H1 (cell line): ENCODE data around the gene PRIMA1. TPM values are rescaled to one million over a fixed set of nuclear protein-coding genes. Genes with fewer than 3 reads are reported as not detected.

ENCODE experiments used
- CTCF ChIA-PET: fragments of 300-600 bp; sonication (Branson Sonifier 250); formaldehyde crosslinking; loops from one replicate; lab custom pipeline; 2021; ENCODE audit not compliant: partially characterized antibody; lab: Charles Lee
- POLR2A ChIA-PET: fragments of 300-600 bp; sonication (Branson Sonifier 250); formaldehyde crosslinking; loops from one replicate; lab custom pipeline; 2021; ENCODE audit warnings: inconsistent platforms; ENCODE audit not compliant: partially characterized antibody; lab: Charles Lee
- DNase-seq, 2 experiments: peaks; one replicate each; pipeline versions ENCODE4 v3.0.0 to v3.0.0-alpha.2; 2010 to 2022; ENCODE audit warnings: low spot score in 2 of 2, low read depth in 1 of 2, mixed read lengths in 1 of 2
- FAIRE-seq: peaks from 2 replicates; lab custom pipeline; 2011; peaks lifted over from hg19 to GRCh38; lab: Jason Lieb, UNC
- H2AFZ ChIP-seq: 2 replicates; pipeline ENCODE4 v1.8.1; 2012; ENCODE audit warnings: low read length, inconsistent platforms
- H2AK5ac ChIP-seq: 2 replicates; pipeline ENCODE4 v1.6.1; 2013; ENCODE audit warnings: low read depth, low read length
- H2BK120ac ChIP-seq: replicated peaks from 2 replicates; pipeline ENCODE3; 2013; ENCODE audit warnings: low read depth, low read length, inconsistent platforms
- H2BK12ac ChIP-seq: 2 replicates; pipeline ENCODE4 v1.6.1; 2013; ENCODE audit warnings: low read depth, low read length
- H2BK15ac ChIP-seq: 2 replicates; pipeline ENCODE4 v1.6.1; 2013; ENCODE audit warnings: low read length
- H2BK20ac ChIP-seq: 2 replicates; pipeline ENCODE4 v1.6.1; 2013; ENCODE audit warnings: low read length
- H2BK5ac ChIP-seq: 2 replicates; pipeline ENCODE4 v1.6.1; 2013; ENCODE audit warnings: low read depth, low read length
- H3K14ac ChIP-seq: 2 replicates; pipeline ENCODE4 v1.6.1; 2013; ENCODE audit warnings: inconsistent platforms; ENCODE audit not compliant: insufficient read length
- H3K18ac ChIP-seq: 2 replicates; pipeline ENCODE4 v1.6.1; 2013; ENCODE audit warnings: low read length; ENCODE audit errors: extremely low read depth
- H3K23ac ChIP-seq: 2 replicates; pipeline ENCODE4 v1.6.1; 2013; ENCODE audit warnings: inconsistent platforms; ENCODE audit not compliant: insufficient read length
- H3K23me2 ChIP-seq: 2 replicates; pipeline ENCODE4 v1.6.1; 2013; ENCODE audit warnings: low read depth, low read length
- H3K27ac ChIP-seq: 2 replicates; pipeline ENCODE4 v1.6.1; 2011; ENCODE audit warnings: low read depth, low read length, inconsistent platforms
- H3K27me3 ChIP-seq, 4 experiments: replicated peaks in 1 of 4; 1 replicate in 1 of 4; 2 replicates in 3 of 4; pipeline versions ENCODE4 v1.6.1 to v1.8.1; 2011 to 2013; ENCODE audit warnings: low read length in 3 of 4, mild to moderate bottlenecking in 3 of 4, inconsistent platforms in 2 of 4, mixed read lengths in 2 of 4, moderate library complexity in 1 of 4; ENCODE audit not compliant: control insufficient read depth in 3 of 4, insufficient read depth in 3 of 4; ENCODE audit errors: extremely low read depth in 1 of 4
- H3K36me3 ChIP-seq, 4 experiments: 2 replicates each; pipeline versions ENCODE4 v1.6.1 to v1.8.1; 2011 to 2013; ENCODE audit warnings: mild to moderate bottlenecking in 4 of 4, low read length in 3 of 4, moderate library complexity in 2 of 4, control low read depth in 1 of 4, inconsistent platforms in 1 of 4; ENCODE audit not compliant: insufficient read depth in 4 of 4, control insufficient read depth in 2 of 4
- H3K4ac ChIP-seq: replicated peaks from 2 replicates; pipeline ENCODE3; 2013; ENCODE audit warnings: low read length, low read depth, mixed read lengths, inconsistent platforms; ENCODE audit not compliant: insufficient read length
- H3K4me1 ChIP-seq, 4 experiments: replicated peaks in 1 of 4; 1 replicate in 1 of 4; 2 replicates in 3 of 4; pipeline versions ENCODE4 v1.6.1 to v1.8.1; 2011 to 2013; ENCODE audit warnings: low read length in 3 of 4, inconsistent platforms in 2 of 4, mixed read lengths in 1 of 4; ENCODE audit not compliant: insufficient read depth in 4 of 4, control insufficient read depth in 3 of 4
- H3K4me2 ChIP-seq, 2 experiments: 2 replicates each; pipeline versions ENCODE4 v1.6.1 to v1.8.1; 2011 to 2013; ENCODE audit warnings: low read depth in 2 of 2, low read length in 2 of 2, control low read depth in 1 of 2, inconsistent platforms in 1 of 2, mild to moderate bottlenecking in 1 of 2; ENCODE audit not compliant: insufficient read depth in 1 of 2
- H3K4me3 ChIP-seq, 4 experiments: fragments of 200-600, 300-600 bp in 1 of 4; sonication (generic), shearing (Covaris generic), sonication (Bioruptor Twin) in 1 of 4; 2 replicates each; pipeline versions ENCODE4 v1.5.1 to v1.8.1; 2011 to 2016; ENCODE audit warnings: low read length in 4 of 4, low read depth in 3 of 4, control low read depth in 2 of 4, inconsistent platforms in 2 of 4, mild to moderate bottlenecking in 2 of 4, mixed read lengths in 1 of 4, moderate library complexity in 1 of 4; ENCODE audit not compliant: insufficient read depth in 2 of 4; ENCODE audit errors: extremely low read depth in 1 of 4
- H3K56ac ChIP-seq: replicated peaks from 2 replicates; pipeline ENCODE3; 2013; ENCODE audit warnings: low read depth, mild to moderate bottlenecking, mixed read lengths, low read length, inconsistent platforms; ENCODE audit not compliant: insufficient read length
- H3K79me1 ChIP-seq: 2 replicates; pipeline ENCODE4 v1.6.1; 2013; ENCODE audit warnings: low read depth, low read length, control low read depth
- H3K79me2 ChIP-seq, 2 experiments: 2 replicates each; pipeline versions ENCODE4 v1.6.1 to v1.8.1; 2012 to 2013; ENCODE audit warnings: low read length in 2 of 2, mild to moderate bottlenecking in 2 of 2, inconsistent platforms in 1 of 2; ENCODE audit not compliant: insufficient read depth in 2 of 2, control insufficient read depth in 1 of 2
- H3K9ac ChIP-seq, 4 experiments: replicated peaks in 1 of 4; 1 replicate in 1 of 4; 2 replicates in 3 of 4; pipeline versions ENCODE4 v1.6.1 to v1.8.1; 2011 to 2013; ENCODE audit warnings: low read depth in 3 of 4, low read length in 3 of 4, control low read depth in 2 of 4, mild to moderate bottlenecking in 2 of 4, moderate library complexity in 2 of 4, inconsistent platforms in 1 of 4; ENCODE audit errors: extremely low read depth in 1 of 4
- H3K9me3 ChIP-seq, 2 experiments: 2 replicates each; pipeline versions ENCODE4 v1.6.1 to v1.8.1; 2012 to 2013; ENCODE audit warnings: mild to moderate bottlenecking in 2 of 2, moderate library complexity in 2 of 2, control low read depth in 1 of 2, inconsistent platforms in 1 of 2, low read depth in 1 of 2, low read length in 1 of 2, mixed read lengths in 1 of 2; ENCODE audit not compliant: insufficient read depth in 2 of 2
- H4K20me1 ChIP-seq, 2 experiments: replicated peaks in 1 of 2; 2 replicates each; pipeline versions ENCODE3 to v1.8.1; 2011 to 2013; ENCODE audit warnings: inconsistent platforms in 2 of 2, low read length in 2 of 2, mild to moderate bottlenecking in 1 of 2; ENCODE audit not compliant: insufficient read depth in 2 of 2, control insufficient read depth in 1 of 2
- H4K5ac ChIP-seq: 2 replicates; pipeline ENCODE4 v1.6.1; 2013; ENCODE audit warnings: low read length, low read depth, mixed read lengths, inconsistent platforms; ENCODE audit not compliant: insufficient read length
- H4K8ac ChIP-seq: 2 replicates; pipeline ENCODE4 v1.8.0; 2013; ENCODE audit warnings: mild to moderate bottlenecking, moderate library complexity, low read length, inconsistent platforms; ENCODE audit not compliant: insufficient read depth; ENCODE audit errors: extremely low read depth
- H4K91ac ChIP-seq: replicated peaks from 2 replicates; pipeline ENCODE3; 2013; ENCODE audit warnings: low read length, mixed read lengths, inconsistent platforms; ENCODE audit not compliant: insufficient read length
- SIX5 ChIP-seq: IDR thresholded peaks from 2 replicates; pipeline ENCODE4 v1.6.1; 2011; ENCODE audit warnings: mild to moderate bottlenecking, low read depth, low read length
- WGBS, 2 experiments: shearing (Covaris generic) in 1 of 2; methylation state at CpG; one replicate each; pipeline versions ENCODE4 v1.1.6 to v1.1.7; 2013 to 2015; ENCODE audit warnings: low lambda C conversion rate in 2 of 2, mixed read lengths in 2 of 2, inconsistent platforms in 1 of 2, low coverage in 1 of 2, missing lambda C conversion rate in 1 of 2; ENCODE audit not compliant: insufficient replicate concordance in 2 of 2, insufficient coverage in 1 of 2, insufficient read length in 1 of 2; ENCODE audit errors: extremely low coverage in 1 of 2, missing lambda C conversion rate in 1 of 2; 5-methylcytosine and 5-hydroxymethylcytosine counted together
- polyA plus RNA-seq, 7 experiments: library from polyadenylated mRNA; depleted of rRNA in 3 of 7; stranded (reverse) in 5 of 7; unstranded in 2 of 7; fragments of >200 nt in 5 of 7; fragments of 200-250 nt in 2 of 7; gene quantifications; 1 replicate in 5 of 7; 2 replicates in 1 of 7; 4 replicates in 1 of 7; pipeline versions ENCODE4 v1.2.1 to v1.2.3, GENCODE V29; 2011 to 2013; ENCODE audit warnings: missing spikeins in 2 of 7, mixed read lengths in 2 of 7
- total RNA-seq: library from RNA; stranded (reverse); fragmentation: NEBNext Ultra II Directional; extraction: Animal tissue kit (Norgen Biotek cat#: 25700); gene quantifications from 2 replicates; pipeline ENCODE4 v1.2.1, GENCODE V29; 2021

Gene PRIMA1
- total and polyA plus RNA-seq, 2 of the 8 experiments (the other 6 are each of a cell fraction or from before 2014, with no cell fraction given): 2.8 to 4.5 TPM

DNA sequence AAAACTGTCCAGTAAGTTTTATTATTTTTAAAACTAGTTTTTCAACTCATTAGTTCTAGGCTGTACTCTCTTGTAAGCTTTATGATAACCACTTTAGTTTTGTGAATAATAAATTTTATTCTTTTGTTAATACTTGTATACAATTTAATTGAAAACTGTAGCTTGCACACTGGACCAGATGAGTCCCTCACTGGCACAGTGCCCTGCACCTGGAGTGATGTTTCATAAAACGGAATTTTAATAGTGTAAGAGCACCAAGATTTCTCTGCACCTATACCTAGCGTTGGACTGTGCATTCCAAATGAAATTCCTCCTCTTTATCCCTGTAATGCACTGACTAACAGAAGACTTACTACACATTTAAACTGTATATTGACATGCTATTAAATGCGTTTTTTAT, 80.8 kb downstream of the PRIMA1 start:
- Histone ChIP-seq H3K9ac (no peak overlapping the region), H4K91ac (no peak overlapping the region), H3K18ac (no peak overlapping the region), H3K14ac (no peak overlapping the region), H3K79me2 (no peaks in the 10 kb centered on the region), H2AK5ac (no peak overlapping the region), H3K23me2 (no peaks in the 10 kb centered on the region), H2BK12ac (no peak overlapping the region), H3K36me3 (no peaks in the 10 kb centered on the region), H3K79me1 (no peaks in the 10 kb centered on the region), H3K27me3 (0 out of 7 replicates have a peak, but pooled peaks cover 0 to 4% (median 0%) of the 10 kb centered on the region in 4 experiments), H2BK5ac (no peak overlapping the region), H2BK15ac (no peak overlapping the region), H3K4me3 (no peak overlapping the region), H4K8ac (no peak overlapping the region), H3K27ac (no peak overlapping the region), H2AFZ (no peak overlapping the region), H3K9me3 (no peaks in the 10 kb centered on the region), H4K20me1 (no peaks in the 10 kb centered on the region), H2BK20ac (no peak overlapping the region), H3K4me2 (no peak overlapping the region), H3K23ac (no peak overlapping the region), H4K5ac (no peak overlapping the region), H3K4me1 (peaks cover 0 to 3% (median 2%) of the 10 kb centered on the region in 4 experiments; a peak in 4 of 7 replicates), H3K4ac (no peak overlapping the region), H2BK120ac (no peak overlapping the region), H3K56ac (no peak overlapping the region)
- no peak for DNase-seq
- FAIRE-seq: no peak
- no peak for TF ChIP-seq SIX5
- POLR2A ChIA-PET: interaction anchor here (1.1 kb wide), 1 partner anchor 9 kb away, joined by 3 read pairs; no protein-coding TSS in a partner anchor
- CTCF ChIA-PET: interaction anchor here (0.7 to 2.1 kb wide), 10 partner anchors 11 to 294 kb away, joined by 3 to 5 read pairs (median 3); no protein-coding TSS in a partner anchor
- 81% methylated on average over 3 of the region's 3 CpGs; no CpG with 5 or more reads in 1 of the 2 experiments for WGBS, 2 experiments
